HG02884 (cell line): Measurements from ENCODE around the gene PEX5L.

Source experiments
- ATAC-seq: cut with Tn5 transposase; IDR thresholded peaks from one replicate; pipeline ENCODE4 v1.9.1; 2021; ENCODE audit warnings: mild to moderate bottlenecking, moderate library complexity; ENCODE audit not compliant: unreplicated experiment

Gene PEX5L

DNA sequence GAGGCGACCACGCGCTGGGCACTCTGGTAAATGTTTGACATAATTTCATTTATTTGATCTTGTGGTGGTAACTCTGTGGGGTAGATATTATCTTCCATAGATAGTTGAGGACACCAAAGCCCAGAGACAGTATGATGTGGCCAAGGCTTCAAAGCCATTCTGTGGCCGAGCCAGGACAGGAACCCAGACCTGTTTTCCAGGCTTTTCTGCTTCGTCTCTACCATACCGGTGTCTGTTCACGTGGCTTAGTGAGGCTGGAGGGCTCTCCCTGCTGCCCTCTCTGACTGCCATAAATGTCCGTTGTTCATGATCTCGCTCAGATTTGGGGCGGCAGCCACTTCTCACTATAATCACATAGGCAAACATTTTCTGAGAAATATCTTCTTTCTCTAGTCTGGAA lies 134.7 kb downstream of the PEX5L start:
- ATAC-seq, result no peak

- ATAC-seq, result peak; percentile 92
Observed at GRCh38 chr3:179898024-179898423, 138.7 kb downstream of the PEX5L start.

DNA sequence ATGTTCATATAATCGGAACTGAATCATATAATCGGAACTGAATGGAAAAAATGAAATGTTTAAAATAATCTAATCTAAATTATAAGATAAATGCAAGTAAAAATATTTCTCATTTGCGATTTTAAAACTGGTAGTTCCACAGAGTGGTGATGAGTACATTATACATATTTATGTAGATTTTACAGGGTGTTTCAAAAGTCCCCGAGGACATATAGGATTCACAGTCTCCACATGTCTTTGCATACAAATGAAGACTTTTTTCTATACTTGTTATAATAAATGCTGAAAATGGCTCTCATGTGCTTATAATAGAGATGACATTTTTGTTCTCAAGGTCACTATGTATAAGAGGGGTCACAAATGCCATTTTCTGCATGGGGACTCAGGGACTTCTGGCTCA lies 139.5 kb downstream of the PEX5L start:
- no peak for ATAC-seq

- ATAC-seq, result no peak
Observed at GRCh38 chr3:179896507-179896906, 140.2 kb downstream of the PEX5L start.

DNA sequence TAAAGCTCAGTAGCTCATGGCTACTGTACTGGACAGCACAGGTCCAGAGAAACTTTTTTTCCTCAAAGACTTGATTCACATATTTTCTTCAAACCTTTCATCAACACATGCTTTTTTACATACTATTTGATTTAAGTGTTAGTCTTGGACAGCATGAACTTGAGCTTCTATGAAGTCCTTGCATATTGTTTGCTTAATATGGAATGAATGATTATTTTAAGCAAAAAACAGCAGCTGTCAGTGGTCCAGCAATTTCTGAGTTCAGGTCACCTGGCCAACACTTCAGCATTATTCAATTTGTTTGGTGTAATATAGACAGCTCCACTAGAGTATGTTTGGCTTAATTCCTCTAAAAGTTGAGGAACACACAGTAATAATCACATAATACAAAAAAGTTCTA lies 141.4 kb downstream of the PEX5L start:
- ATAC-seq, result no peak

- no peak for ATAC-seq
Observed at GRCh38 chr3:179887295-179887943, 149.3 kb downstream of the PEX5L start.

DNA sequence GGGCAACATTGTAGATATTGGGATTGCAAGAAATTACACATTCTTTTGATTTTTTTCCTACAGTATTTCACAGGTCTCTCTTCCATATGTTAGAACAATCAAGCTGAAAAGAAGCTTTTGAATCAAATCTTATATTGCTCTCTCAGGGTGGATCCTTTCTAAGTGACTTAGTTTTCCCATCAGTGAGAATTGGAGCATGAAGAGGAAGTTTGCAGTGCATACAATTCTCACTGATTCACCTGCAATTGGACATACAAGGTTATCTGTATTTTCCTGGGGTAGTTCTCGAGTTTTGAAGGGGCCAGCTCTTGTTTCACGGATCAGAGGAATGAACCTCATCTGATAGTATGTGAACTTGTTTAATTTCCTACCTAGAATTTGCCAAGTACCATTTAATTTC lies 150.8 kb downstream of the PEX5L start:
- ATAC-seq, result no peak

- ATAC-seq, result no peak
Observed at GRCh38 chr3:179884136-179884535, 152.6 kb downstream of the PEX5L start.

GRCh38 chr3:179882292-179882691 lies 154.4 kb downstream of the PEX5L start:
- peak; percentile 79 for ATAC-seq

GRCh38 chr3:179881791-179882190 lies 154.9 kb downstream of the PEX5L start:
- no peak for ATAC-seq

DNA sequence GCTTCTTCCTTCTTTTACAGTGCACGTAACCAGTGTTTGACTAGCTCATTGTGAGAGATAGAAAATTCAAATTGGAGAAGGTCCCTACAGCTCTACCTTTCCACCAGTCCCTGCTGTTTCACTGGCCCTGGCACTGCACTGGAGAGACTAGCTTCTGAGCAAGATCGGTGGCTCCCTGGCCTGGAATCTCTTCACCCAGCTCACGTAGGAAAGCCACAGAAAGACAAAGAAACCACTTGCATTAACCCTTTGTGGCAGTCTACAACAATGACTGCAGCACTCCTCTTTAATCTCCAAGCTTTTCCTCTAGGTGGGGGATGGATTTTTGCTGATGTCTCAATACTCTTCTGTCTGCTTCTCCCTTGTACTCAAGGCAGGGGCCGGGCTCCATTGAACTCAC lies 155.9 kb downstream of the PEX5L start:
- ATAC-seq, result no peak

GRCh38 chr3:179876440-179876839 lies 160.3 kb downstream of the PEX5L start:
- no peak for ATAC-seq

GRCh38 chr3:179872842-179873241 lies 163.9 kb downstream of the PEX5L start:
- ATAC-seq, result no peak

GRCh38 chr3:179871782-179872181 lies 165.0 kb downstream of the PEX5L start:
- ATAC-seq, result no peak

GRCh38 chr3:179868715-179869114 lies 168.0 kb downstream of the PEX5L start:
- no peak for ATAC-seq

DNA sequence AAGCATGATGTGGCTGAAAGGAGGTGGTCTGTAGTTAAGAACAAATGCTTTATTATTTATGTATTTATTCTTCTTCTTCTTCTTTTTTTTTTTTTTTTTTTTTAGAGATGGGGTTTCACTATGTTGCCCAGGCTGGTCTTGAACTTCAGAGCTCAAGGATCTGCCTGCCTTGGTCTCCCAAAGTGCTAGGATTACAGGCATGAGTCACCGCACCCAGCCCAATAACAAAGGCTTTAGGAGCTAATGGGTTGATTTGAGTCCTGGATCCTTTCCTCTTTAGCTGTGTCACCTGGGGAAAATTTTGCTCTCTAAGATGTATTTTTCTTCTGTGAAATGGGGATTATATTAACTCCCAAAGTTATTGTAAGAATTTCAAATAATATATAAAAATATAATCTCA lies 168.8 kb downstream of the PEX5L start:
- ATAC-seq, result no peak

- ATAC-seq, result no peak
Observed at GRCh38 chr3:179865861-179866505, 170.8 kb downstream of the PEX5L start.

DNA sequence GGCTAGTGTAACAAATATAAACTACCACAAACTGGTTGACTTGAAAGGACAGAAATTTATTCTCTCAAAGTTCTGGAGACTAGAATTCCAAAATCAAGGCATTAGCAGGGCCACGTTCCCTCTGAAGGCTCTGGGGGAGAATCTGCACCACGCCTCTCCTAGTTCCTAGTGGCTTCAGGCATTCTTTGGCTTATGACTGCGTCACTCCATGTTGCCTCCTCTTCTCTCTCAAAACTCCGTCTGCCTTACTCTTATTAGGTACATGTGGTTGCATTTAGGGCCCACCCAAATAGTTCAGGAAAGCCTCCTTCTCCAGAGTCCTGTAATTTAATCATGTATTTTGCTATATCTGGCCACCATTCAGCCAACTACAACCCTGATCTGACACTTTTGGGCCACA lies 174.8 kb downstream of the PEX5L start:
- ATAC-seq, result no peak

- ATAC-seq, result no peak
Observed at GRCh38 chr3:179861292-179861691, 175.4 kb downstream of the PEX5L start.

- no peak for ATAC-seq
Observed at GRCh38 chr3:179860275-179861107, 176.2 kb downstream of the PEX5L start.

DNA sequence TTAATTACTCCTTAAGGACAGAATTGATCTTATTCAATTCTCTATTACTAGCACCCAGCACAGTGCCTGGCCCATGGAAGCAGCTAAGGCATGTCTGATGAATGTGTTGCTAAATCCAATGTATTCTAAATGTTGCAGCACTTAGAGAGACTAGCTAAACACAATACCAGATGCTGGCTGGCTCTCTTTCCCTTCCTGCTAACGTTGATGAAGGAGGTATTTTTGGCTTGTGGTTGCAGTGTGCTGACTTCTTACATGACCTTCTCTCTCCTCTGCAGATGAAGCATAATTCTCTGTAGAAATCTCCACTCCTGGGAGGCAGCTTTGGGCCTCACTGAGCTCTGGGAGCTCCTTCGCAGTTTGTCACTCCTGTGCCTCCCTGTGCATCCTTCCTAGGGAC lies 183.6 kb downstream of the PEX5L start:
- ATAC-seq, result peak; percentile 56
